OCI-LY7 (cell line): ENCODE data around the gene NAA80. TPM values are rescaled to one million over a fixed set of nuclear protein-coding genes. Genes with fewer than 3 reads are reported as not detected.

ENCODE experiments used
- BruUV-seq: library from RNA; stranded (reverse); fragments of 400-500 nt; replicated peaks from 2 replicates; lab custom pipeline; 2021; lab: Mats Ljungman, UMichigan
- CTCF ChIA-PET: fragments of 300-600 bp; sonication (Branson Sonifier 250); formaldehyde crosslinking; loops from one replicate; lab custom pipeline; 2022; ENCODE audit warnings: antibody characterized with exemption; ENCODE audit not compliant: unreplicated experiment; lab: Charles Lee
- POLR2A ChIA-PET: fragments of 300-600 bp; sonication (Branson Sonifier 250); formaldehyde crosslinking; loops from one replicate; lab custom pipeline; 2022; ENCODE audit warnings: antibody characterized with exemption; lab: Charles Lee
- DNase-seq: peaks from one replicate; pipeline ENCODE4 v3.0.0-alpha.2; 2015; ENCODE audit warnings: low spot score
- H2AFZ ChIP-seq: fragments of 200-600 bp; sonication (generic), shearing (Covaris generic); 2 replicates; pipeline ENCODE4 v1.6.1; 2014; ENCODE audit warnings: mild to moderate bottlenecking, antibody characterized with exemption, low read length, moderate library complexity
- H3K27ac ChIP-seq: fragments of 200-600 bp; sonication (generic); 2 replicates; pipeline ENCODE4 v1.5.1; 2014; ENCODE audit warnings: mixed run types, low read depth, mild to moderate bottlenecking, moderate library complexity, low read length, inconsistent platforms; ENCODE audit not compliant: poor library complexity, severe bottlenecking
- H3K36me3 ChIP-seq: fragments of 200-600 bp; sonication (generic); 2 replicates; pipeline ENCODE4 v1.6.1; 2014; ENCODE audit warnings: mild to moderate bottlenecking, antibody characterized with exemption, low read length, moderate library complexity, mixed read lengths; ENCODE audit not compliant: insufficient read depth
- H3K4me1 ChIP-seq: fragments of 200-600 bp; sonication (generic); 2 replicates; pipeline ENCODE4 v1.5.1; 2014; ENCODE audit warnings: mild to moderate bottlenecking, low read length; ENCODE audit not compliant: insufficient read depth, poor library complexity, severe bottlenecking
- H3K4me2 ChIP-seq: fragments of 200-600 bp; sonication (generic); 2 replicates; pipeline ENCODE4 v1.6.1; 2014; ENCODE audit warnings: mild to moderate bottlenecking, low read length
- H3K4me3 ChIP-seq: fragments of 200-600 bp; sonication (generic); 2 replicates; pipeline ENCODE4 v1.5.1; 2014; ENCODE audit warnings: mild to moderate bottlenecking, low read depth, low read length; ENCODE audit not compliant: poor library complexity, severe bottlenecking
- H3K79me2 ChIP-seq: fragments of 200-600 bp; sonication (generic); 2 replicates; pipeline ENCODE4 v1.6.1; 2016; ENCODE audit warnings: low read depth, mild to moderate bottlenecking, low read length, moderate library complexity, mixed read lengths; ENCODE audit not compliant: insufficient read depth
- H3K9me2 ChIP-seq: fragments of 200-600 bp; sonication (generic); 2 replicates; pipeline ENCODE4 v1.6.1; 2016; ENCODE audit warnings: mild to moderate bottlenecking, low read length, mixed read lengths; ENCODE audit not compliant: insufficient read depth
- H3K9me3 ChIP-seq: fragments of 200-600 bp; sonication (generic); 2 replicates; pipeline ENCODE4 v1.6.1; 2014; ENCODE audit warnings: mild to moderate bottlenecking, mixed run types, low read length, mixed read lengths
- H4K20me1 ChIP-seq: fragments of 200-600 bp; sonication (generic); 2 replicates; pipeline ENCODE4 v1.6.1; 2014; ENCODE audit warnings: mild to moderate bottlenecking, antibody characterized with exemption, low read length, moderate library complexity, mixed read lengths; ENCODE audit not compliant: insufficient read depth
- EZH2phosphoT487 ChIP-seq: fragments of 200-600 bp; sonication (generic); IDR thresholded peaks from 2 replicates; pipeline ENCODE4 v1.6.1; 2018; ENCODE audit warnings: low read depth, borderline replicate concordance, mild to moderate bottlenecking, mixed run types, antibody characterized with exemption, low read length, moderate library complexity, mixed read lengths
- intact Hi-C: fragments of 100-400 bp; cut with micrococcal nuclease; formaldehyde crosslinking; loops from one replicate; pipeline ENCODE4 v1.10.0; 2022; ENCODE audit not compliant: unreplicated experiment
- total RNA-seq, 2 experiments: library from RNA; depleted of rRNA in 1 of 2; stranded (reverse); fragments of >200 nt in 1 of 2; shearing (Covaris generic) in 1 of 2; gene quantifications; 2 replicates each; pipeline ENCODE4 v1.2.3, GENCODE V29; 2014 to 2022
- TF ChIP-seq, protein P1 (sequence below): fragments of 200-600 bp; sonication (generic); conservative IDR thresholded peaks from 2 replicates; pipeline ENCODE4 v1.5.1; 2014; ENCODE audit warnings: mild to moderate bottlenecking, antibody characterized with exemption, low read length, moderate library complexity, mixed read lengths

The NAA80 gene
- total RNA-seq, 2 experiments from 2014 or later, result 18.7 to 21.7 TPM

DNA sequence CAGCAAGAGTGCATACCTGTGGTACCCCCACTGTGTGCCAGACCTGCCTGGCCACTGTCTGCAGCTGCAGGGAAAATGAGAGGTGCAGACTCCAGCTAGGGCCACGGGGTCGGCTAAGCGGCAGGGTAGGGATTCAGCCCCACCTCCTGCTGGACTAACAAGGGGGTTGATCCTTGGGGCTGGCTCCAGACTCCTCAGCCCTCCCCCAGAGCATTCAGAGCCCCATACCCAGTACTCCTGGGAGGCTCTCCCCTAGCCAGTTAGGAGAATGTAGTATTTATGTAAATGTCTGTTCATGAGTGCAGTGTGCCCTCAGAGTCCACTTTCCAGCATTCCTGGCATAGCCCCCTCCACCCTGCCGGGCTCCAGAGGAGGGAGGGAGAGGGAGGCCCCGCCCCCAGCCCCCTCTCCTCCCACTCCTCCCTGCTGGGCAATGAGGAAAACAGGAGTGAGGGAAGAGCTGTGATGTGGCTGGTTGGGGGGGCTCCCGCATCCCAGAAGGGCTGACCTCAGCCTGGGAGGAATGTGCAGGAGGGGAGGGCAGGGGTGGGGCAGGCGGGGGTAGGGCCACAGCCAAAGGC, 34.7 kb downstream of the NAA80 start:
- Histone ChIP-seq H4K20me1 (no peaks in the 10 kb centered on the region), H3K4me3 (no peak overlapping the region), H3K79me2 (no peaks in the 10 kb centered on the region), H3K4me1 (peaks cover 4% of the 10 kb centered on the region), H3K36me3 (peaks cover 3% of the 10 kb centered on the region; the same call in 1 of the 2 replicates), H3K9me2 (no peaks in the 10 kb centered on the region), H3K27ac (no peak overlapping the region), H2AFZ (no peak overlapping the region), H3K4me2 (no peak overlapping the region), H3K9me3 (no peaks in the 10 kb centered on the region)
- CTCF ChIA-PET, result interaction anchor here (0.6 kb wide), 1 partner anchor 9 kb away, joined by 3 read pairs; no protein-coding TSS in a partner anchor
- no peak for DNase-seq
- BruUV-seq, result no TSS peak
- intact Hi-C loops, result no loop called here
- TF ChIP-seq EZH2phosphoT487, result no peak
- TF ChIP-seq, protein P1, sequence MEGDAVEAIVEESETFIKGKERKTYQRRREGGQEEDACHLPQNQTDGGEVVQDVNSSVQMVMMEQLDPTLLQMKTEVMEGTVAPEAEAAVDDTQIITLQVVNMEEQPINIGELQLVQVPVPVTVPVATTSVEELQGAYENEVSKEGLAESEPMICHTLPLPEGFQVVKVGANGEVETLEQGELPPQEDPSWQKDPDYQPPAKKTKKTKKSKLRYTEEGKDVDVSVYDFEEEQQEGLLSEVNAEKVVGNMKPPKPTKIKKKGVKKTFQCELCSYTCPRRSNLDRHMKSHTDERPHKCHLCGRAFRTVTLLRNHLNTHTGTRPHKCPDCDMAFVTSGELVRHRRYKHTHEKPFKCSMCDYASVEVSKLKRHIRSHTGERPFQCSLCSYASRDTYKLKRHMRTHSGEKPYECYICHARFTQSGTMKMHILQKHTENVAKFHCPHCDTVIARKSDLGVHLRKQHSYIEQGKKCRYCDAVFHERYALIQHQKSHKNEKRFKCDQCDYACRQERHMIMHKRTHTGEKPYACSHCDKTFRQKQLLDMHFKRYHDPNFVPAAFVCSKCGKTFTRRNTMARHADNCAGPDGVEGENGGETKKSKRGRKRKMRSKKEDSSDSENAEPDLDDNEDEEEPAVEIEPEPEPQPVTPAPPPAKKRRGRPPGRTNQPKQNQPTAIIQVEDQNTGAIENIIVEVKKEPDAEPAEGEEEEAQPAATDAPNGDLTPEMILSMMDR, result no peak
- POLR2A ChIA-PET, result interaction anchor here (0.5 to 1.2 kb wide), 3 partner anchors 14 to 83 kb away, joined by 4 to 6 read pairs (median 5); no protein-coding TSS in a partner anchor

DNA sequence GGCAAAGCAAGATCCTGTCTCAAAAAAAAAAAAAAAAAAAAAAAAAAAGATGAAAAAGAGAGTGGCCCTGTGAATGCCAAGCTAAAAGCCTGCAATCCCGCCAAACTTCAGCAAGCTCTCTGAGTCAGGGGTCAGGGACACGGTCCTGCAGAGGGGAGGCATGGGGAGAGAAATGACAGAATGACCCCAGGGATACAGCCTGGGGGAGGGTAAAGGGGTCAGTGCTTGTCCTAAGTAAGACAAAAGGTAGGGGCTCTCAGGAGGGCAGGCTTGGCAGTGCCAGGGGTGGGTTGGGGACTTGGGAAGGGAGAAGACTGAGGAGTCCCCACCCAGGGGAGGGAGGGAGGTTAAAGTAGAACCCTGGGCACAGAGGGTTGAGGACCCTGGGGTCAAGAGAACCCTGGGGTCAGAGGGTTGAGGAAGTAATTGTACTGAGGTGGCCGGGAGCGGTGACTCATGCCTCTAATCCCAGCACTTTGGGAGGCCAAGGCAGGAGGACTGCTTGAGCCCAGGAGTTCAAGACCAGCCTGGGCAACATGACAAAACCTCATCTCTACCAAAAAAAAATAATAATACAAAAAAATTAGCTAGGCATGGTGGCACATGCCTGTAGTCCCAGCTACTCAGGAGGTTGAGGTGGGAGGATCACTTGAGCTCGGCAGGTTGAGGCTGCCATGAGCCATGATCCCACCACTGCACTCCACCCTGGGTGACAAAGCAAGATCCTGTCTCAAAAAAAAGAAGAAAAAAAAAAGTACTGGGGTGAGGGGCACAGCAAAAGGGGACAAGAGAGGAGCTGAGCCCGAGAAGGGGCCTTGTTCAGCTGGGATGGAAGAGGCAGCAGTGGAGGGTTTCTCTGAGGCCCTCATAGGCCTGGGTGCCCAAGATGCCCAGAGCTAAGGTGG, 35.5 kb downstream of the NAA80 start:
- Histone ChIP-seq H3K36me3 (peaks cover 11% of the 10 kb centered on the region; the same call in 1 of the 2 replicates), H3K4me1 (peaks cover 4% of the 10 kb centered on the region), H3K9me3 (no peaks in the 10 kb centered on the region), H3K4me2 (no peak overlapping the region), H3K4me3 (no peak overlapping the region), H4K20me1 (no peaks in the 10 kb centered on the region), H2AFZ (no peak overlapping the region), H3K9me2 (no peaks in the 10 kb centered on the region), H3K27ac (no peak overlapping the region), H3K79me2 (no peaks in the 10 kb centered on the region)
- intact Hi-C loops, result no loop called here
- POLR2A ChIA-PET, result interaction anchor here (0.5 to 1.2 kb wide), 3 partner anchors 17 to 83 kb away, joined by 3 to 6 read pairs (median 4); no protein-coding TSS in a partner anchor
- BruUV-seq, result no TSS peak
- DNase-seq, result no peak
- TF ChIP-seq, protein P1, result no peak
- CTCF ChIA-PET, result no interaction called here
